Fibroblast of lung (primary cell): ENCODE measurements around the gene ZFPL1.

ENCODE experiments used
- EZH2 ChIP-seq: IDR thresholded peaks from 2 replicates; pipeline ENCODE4 v1.5.1; 2012; ENCODE audit warnings: low read length, control low read depth, mild to moderate bottlenecking; ENCODE audit errors: missing control alignments
- TF ChIP-seq, protein P1 (sequence below), 2 donors: IDR thresholded peaks in 1 of 2; conservative IDR thresholded peaks in 1 of 2; 1 replicate in 1 of 2; 2 replicates in 1 of 2; pipeline ENCODE4 v1.5.1; 2011 to 2012; ENCODE audit warnings: low read length in 2 of 2, control low read depth in 1 of 2, inconsistent platforms in 1 of 2, low read depth in 1 of 2, mild to moderate bottlenecking in 1 of 2

- TF ChIP-seq, protein P1, sequence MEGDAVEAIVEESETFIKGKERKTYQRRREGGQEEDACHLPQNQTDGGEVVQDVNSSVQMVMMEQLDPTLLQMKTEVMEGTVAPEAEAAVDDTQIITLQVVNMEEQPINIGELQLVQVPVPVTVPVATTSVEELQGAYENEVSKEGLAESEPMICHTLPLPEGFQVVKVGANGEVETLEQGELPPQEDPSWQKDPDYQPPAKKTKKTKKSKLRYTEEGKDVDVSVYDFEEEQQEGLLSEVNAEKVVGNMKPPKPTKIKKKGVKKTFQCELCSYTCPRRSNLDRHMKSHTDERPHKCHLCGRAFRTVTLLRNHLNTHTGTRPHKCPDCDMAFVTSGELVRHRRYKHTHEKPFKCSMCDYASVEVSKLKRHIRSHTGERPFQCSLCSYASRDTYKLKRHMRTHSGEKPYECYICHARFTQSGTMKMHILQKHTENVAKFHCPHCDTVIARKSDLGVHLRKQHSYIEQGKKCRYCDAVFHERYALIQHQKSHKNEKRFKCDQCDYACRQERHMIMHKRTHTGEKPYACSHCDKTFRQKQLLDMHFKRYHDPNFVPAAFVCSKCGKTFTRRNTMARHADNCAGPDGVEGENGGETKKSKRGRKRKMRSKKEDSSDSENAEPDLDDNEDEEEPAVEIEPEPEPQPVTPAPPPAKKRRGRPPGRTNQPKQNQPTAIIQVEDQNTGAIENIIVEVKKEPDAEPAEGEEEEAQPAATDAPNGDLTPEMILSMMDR (conservative IDR thresholded peaks at IDR 0.05 in 1 of 2, IDR thresholded peaks at IDR 0.05 in 1 of 2; ENCODE audit: low read depth in 1 of 2, low read length in 2 of 2), result no peak
- TF ChIP-seq EZH2, result no peak
Measured at GRCh38 chr11:65065851-65066250, 18.2 kb upstream of the ZFPL1 start.
